8988T (cell line): ENCODE results near the gene VILL.

Experiments
- DNase-seq: peaks from one replicate; pipeline ENCODE4 v3.0.0; 2011

Gene VILL

DNA sequence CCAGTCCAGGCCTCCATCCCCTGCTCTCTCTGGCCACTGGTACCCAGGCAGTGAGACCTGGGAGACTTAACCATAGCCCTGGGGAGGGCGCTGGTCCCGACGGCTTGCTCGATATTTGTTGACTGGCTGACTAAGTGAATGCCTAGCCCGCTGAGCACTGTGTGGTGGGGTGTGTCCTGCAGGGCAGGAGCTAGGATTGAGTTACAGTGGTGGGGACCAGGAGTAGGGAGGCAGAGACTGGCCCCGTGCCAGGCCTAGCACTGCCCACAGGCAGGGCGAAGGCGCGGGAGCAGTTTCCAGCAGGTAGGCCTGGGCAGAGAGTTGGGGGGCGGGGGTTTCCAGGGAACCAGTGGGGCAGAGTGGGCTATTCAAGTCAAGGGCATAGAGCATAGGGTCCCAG is at the start of gene VILL:
VILL (plus strand) TSS at position 260 of the 400 bp plus-strand sequence. CDS start 2,887 bp downstream, outside the sequence.
- no peak for DNase-seq

DNA sequence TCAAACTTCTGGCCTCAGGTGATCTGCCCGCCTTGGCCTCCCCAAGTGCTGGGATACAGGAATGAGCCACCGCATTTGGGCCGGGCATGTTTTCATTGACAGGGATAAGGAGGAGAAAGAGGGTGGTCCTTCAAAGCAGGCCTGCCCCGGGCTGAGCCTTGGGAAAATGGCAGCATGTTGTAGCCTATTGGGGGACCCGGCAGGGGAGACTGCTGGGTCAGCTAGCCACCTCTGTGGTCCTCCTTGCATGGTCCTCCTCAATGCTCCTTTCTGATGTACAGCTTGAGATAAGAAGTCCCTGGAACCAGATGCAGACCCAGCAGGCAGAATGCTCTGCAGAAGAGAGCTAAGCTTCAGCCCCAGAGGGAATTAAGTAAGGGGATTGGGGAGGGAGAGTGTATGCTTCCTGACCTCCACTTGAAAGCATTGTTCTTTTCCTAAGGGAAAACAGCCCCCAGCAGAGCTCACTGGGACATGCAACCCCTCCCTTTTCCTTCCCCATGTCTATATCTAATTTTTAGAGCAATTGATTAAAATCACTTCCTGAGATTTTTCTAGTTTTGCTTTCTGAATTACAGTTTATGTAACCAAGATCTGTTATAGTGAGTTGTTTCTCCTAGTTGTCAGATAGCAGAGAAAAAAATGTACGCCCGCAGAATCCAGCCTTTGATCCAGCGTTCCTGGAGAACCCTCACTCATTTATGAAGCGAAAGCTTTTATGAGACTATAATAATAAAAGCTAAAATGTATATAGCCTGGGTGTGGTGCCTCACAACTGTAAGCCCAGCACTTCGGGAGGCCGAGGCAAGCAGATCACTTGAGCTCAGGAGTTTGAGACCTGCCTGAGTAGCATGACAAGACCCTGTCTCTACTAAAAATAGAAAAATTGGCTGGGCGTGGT is 48.7 kb upstream of the VILL start:
- DNase-seq: no peak

DNA sequence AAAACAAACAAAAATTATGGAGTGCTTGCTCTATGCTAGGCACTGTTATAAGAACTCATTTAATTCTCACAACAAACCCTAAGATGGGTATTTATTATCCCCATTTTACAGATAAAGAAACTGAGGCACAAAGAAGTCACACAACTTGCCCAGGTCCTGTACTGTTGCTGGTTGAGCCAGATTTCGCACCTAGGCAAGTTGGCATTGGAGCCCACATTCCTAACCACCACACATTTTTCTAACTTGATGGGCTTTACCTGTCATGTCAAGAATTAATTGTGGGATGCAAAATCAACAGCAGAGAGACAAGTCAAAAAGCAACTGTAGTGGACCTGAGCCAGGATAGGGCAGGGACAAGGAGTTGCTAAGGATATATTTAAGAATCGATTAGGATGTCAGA is 47.9 kb upstream of the VILL start:
- DNase-seq: no peak

DNA sequence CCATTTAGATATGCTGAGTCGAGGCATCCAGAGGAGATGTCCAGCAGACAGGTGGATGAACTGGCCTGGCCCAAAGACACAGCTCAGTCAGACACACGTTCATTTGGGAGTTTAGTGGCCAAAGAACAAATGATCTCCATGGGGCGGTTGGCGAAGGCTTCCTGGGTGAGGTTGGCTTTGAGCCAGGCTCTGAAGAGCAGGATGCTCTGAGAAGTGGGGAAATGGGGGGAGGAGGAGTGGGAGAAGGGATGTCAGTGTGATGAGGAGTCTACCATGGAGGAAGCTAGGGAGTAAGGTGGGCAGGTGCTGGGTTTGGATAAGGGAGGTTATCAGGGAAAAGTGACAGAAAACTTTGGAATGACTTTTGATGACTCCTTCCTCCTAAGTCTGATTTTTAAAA is 47.5 kb upstream of the VILL start:
- DNase-seq: no peak

- no peak for DNase-seq
Measured at GRCh38 chr3:37943631-37944314, 46.8 kb upstream of the VILL start.

- no peak for DNase-seq
Measured at GRCh38 chr3:37944391-37944842, 46.2 kb upstream of the VILL start.

DNA sequence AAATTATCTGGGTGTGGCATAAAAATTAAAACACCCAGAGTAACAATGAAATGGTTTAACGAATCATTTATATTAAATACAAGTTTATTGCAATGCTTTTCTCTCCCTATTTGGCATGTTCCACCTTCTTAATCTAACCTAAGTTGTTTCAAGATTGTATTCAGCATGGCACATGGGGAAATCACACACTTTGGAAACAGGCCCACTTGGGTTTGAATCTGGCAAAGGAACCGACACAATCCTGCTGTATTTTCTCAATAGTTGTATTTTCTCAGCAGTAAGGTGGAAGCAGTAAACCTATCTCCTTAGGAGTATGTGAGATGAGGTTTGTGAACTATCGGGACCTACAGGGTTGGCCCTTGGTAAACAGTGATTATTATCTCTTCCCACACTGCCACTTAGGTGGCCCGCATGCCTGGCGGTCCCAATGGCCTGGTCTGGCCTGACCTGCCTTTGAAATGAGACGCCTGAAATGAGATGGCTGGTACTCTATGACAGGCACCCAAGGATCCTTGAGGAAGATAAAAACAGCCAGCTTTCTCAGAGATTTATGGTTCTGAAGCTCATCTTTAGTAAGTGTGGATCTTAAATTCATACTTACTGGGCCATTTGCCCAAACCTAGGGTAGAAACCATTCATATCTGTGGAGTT is 45.3 kb upstream of the VILL start:
- no peak for DNase-seq

DNA sequence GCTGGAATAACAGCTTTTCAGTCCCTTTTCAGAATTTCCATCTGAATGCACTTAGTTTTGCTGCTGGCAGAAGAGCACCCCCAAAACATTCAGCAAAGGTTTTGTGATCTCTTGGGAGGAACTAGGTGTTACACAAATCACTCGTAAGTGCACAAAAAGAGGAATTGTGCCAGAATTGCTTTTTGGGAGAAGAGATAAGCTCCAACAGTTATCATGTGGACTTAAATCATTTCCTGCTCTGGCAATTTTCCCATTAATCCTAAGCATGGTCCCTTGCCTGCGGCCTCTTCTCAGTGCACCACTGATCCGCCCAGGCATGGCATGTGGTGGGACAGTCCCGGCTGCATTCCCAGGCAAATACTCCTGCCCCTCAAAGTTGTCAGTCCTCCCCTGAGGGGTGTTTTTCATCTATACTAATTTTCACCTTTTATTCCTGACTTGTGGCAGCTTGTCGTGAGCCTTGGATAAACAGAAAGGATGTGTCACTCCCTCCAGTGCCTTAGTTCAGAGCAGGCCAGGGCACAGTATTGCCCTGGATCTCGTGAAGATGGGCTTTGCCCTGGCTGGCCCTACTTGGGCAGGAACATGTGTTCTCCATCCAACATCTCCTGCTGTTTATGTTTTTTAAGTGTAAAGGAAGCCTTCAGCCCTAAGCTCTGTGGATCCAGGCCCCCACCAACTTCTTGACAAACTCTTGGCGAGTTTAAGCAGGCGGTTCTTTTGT is 44.6 kb upstream of the VILL start:
- no peak for DNase-seq

- DNase-seq: no peak
Measured at GRCh38 chr3:37946531-37946889, 44.1 kb upstream of the VILL start.

- DNase-seq: no peak
Measured at GRCh38 chr3:37949866-37950265, 40.7 kb upstream of the VILL start.

DNA sequence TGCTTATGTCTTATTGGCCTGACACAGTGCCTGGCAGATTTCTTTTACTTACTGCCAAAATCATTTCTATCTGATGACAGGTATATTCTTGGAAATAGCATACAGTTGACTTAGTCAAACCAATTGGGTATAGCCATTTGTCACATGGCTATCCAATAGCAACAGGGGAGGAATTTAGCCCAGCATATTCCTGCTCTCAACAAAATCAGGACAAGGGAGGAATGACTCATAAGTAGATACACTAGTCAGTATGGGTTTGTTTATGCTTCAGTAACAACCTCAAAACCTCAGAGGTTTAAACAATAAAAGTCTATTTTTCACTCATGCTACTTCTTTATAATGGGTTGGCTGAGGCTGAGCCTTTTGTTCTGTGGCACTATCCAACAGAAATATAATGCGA is 38.0 kb upstream of the VILL start:
- DNase-seq: no peak

DNA sequence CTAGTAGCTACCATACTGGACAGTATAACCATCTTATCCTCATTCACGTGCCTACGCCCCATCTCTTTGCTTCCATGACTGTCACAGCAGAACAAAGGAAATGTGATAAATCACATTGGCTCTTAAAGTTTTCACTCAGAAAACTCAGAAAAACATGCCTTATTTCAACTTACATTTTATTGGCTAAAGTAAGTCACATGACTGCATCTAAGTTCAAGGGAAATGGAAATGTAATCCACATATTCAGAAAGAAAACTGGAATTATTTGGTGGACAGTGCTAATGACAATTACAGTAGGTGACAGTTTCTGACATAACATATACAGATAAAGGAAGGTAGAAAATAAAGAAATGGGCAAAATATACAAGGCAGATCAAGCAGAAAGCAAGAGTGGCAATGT is 37.4 kb upstream of the VILL start:
- no peak for DNase-seq

DNA sequence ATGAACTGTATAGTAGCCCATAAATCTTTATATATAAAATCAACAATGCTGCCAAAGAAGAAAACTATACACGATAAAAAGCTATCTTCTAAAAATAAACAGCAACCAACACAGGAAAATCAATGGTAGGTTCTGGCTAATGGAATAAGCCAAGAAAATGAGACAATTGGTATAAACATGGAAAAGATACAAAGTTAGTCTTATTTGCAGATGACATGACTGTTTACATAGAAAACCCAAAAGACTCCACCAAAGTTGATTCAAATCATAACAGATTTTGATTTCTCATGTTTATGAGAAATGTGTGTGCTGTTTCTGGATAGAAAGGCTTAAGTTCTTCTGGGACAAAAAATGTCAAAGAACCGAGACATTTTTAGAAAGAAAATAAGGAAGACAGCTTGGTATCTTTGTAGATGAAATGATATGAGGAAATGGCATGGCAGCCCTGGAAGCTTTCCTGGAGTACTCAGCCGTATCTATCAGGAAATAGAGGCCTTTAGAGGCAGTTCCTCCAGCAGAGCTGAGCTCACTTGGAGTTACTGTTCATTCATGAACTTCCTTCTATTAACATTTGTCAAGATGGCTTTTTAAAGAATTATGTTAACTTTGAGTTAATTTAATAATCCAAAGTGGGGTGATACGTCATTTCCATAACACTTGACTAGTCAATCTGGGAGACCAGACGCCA is 36.7 kb upstream of the VILL start:
- DNase-seq: no peak

GRCh38 chr3:37954881-37955280 is 35.7 kb upstream of the VILL start:
- no peak for DNase-seq

- no peak for DNase-seq
Measured at GRCh38 chr3:37955918-37956707, 34.5 kb upstream of the VILL start.

- no peak for DNase-seq
Measured at GRCh38 chr3:37956723-37957538, 33.7 kb upstream of the VILL start.

DNA sequence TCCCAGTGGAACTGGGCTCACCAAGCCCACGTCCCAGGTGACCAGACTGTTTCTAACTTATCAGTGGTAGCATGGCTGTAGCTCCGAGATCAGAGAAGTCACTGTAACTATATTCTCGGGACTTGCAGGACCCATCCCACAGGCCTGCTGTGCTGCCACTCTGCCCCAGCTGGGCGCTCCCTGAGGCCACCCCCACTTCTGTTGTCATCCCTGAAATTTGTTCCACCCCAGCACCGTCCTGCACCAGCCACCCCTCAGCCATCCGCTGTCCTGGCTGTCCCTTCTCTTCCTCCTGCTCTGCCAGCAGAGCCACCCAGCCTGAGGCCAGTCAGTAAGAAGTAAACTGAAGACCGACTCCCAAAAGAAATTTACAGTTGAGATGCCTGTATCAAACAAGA is 33.0 kb upstream of the VILL start:
- no peak for DNase-seq

- DNase-seq: no peak
Measured at GRCh38 chr3:37961622-37962431, 28.8 kb upstream of the VILL start.

- DNase-seq: no peak
Measured at GRCh38 chr3:37963016-37963415, 27.6 kb upstream of the VILL start.

GRCh38 chr3:37963635-37964034 is 27.0 kb upstream of the VILL start:
- DNase-seq: no peak
